H1 (cell line): ENCODE data around the gene SARS2. TPM values are rescaled to one million over a fixed set of nuclear protein-coding genes. Genes with fewer than 3 reads are reported as not detected.

Experiments
- CTCF ChIA-PET: fragments of 300-600 bp; sonication (Branson Sonifier 250); formaldehyde crosslinking; loops from one replicate; lab custom pipeline; 2021; ENCODE audit not compliant: partially characterized antibody; lab: Charles Lee
- POLR2A ChIA-PET: fragments of 300-600 bp; sonication (Branson Sonifier 250); formaldehyde crosslinking; loops from one replicate; lab custom pipeline; 2021; ENCODE audit warnings: inconsistent platforms; ENCODE audit not compliant: partially characterized antibody; lab: Charles Lee
- DNase-seq, 2 experiments: peaks; one replicate each; pipeline versions ENCODE4 v3.0.0 to v3.0.0-alpha.2; 2010 to 2022; ENCODE audit warnings: low spot score in 2 of 2, low read depth in 1 of 2, mixed read lengths in 1 of 2
- FAIRE-seq: peaks from 2 replicates; lab custom pipeline; 2011; peaks lifted over from hg19 to GRCh38; lab: Jason Lieb, UNC
- H2AFZ ChIP-seq: 2 replicates; pipeline ENCODE4 v1.8.1; 2012; ENCODE audit warnings: low read length, inconsistent platforms
- H2AK5ac ChIP-seq: 2 replicates; pipeline ENCODE4 v1.6.1; 2013; ENCODE audit warnings: low read depth, low read length
- H2BK120ac ChIP-seq: replicated peaks from 2 replicates; pipeline ENCODE3; 2013; ENCODE audit warnings: low read depth, low read length, inconsistent platforms
- H2BK12ac ChIP-seq: 2 replicates; pipeline ENCODE4 v1.6.1; 2013; ENCODE audit warnings: low read depth, low read length
- H2BK15ac ChIP-seq: 2 replicates; pipeline ENCODE4 v1.6.1; 2013; ENCODE audit warnings: low read length
- H2BK20ac ChIP-seq: 2 replicates; pipeline ENCODE4 v1.6.1; 2013; ENCODE audit warnings: low read length
- H2BK5ac ChIP-seq: 2 replicates; pipeline ENCODE4 v1.6.1; 2013; ENCODE audit warnings: low read depth, low read length
- H3K14ac ChIP-seq: 2 replicates; pipeline ENCODE4 v1.6.1; 2013; ENCODE audit warnings: inconsistent platforms; ENCODE audit not compliant: insufficient read length
- H3K18ac ChIP-seq: 2 replicates; pipeline ENCODE4 v1.6.1; 2013; ENCODE audit warnings: low read length; ENCODE audit errors: extremely low read depth
- H3K23ac ChIP-seq: 2 replicates; pipeline ENCODE4 v1.6.1; 2013; ENCODE audit warnings: inconsistent platforms; ENCODE audit not compliant: insufficient read length
- H3K23me2 ChIP-seq: 2 replicates; pipeline ENCODE4 v1.6.1; 2013; ENCODE audit warnings: low read depth, low read length
- H3K27ac ChIP-seq: 2 replicates; pipeline ENCODE4 v1.6.1; 2011; ENCODE audit warnings: low read depth, low read length, inconsistent platforms
- H3K27me3 ChIP-seq, 4 experiments: replicated peaks in 1 of 4; 1 replicate in 1 of 4; 2 replicates in 3 of 4; pipeline versions ENCODE4 v1.6.1 to v1.8.1; 2011 to 2013; ENCODE audit warnings: low read length in 3 of 4, mild to moderate bottlenecking in 3 of 4, inconsistent platforms in 2 of 4, mixed read lengths in 2 of 4, moderate library complexity in 1 of 4; ENCODE audit not compliant: control insufficient read depth in 3 of 4, insufficient read depth in 3 of 4; ENCODE audit errors: extremely low read depth in 1 of 4
- H3K36me3 ChIP-seq, 4 experiments: 2 replicates each; pipeline versions ENCODE4 v1.6.1 to v1.8.1; 2011 to 2013; ENCODE audit warnings: mild to moderate bottlenecking in 4 of 4, low read length in 3 of 4, moderate library complexity in 2 of 4, control low read depth in 1 of 4, inconsistent platforms in 1 of 4; ENCODE audit not compliant: insufficient read depth in 4 of 4, control insufficient read depth in 2 of 4
- H3K4ac ChIP-seq: replicated peaks from 2 replicates; pipeline ENCODE3; 2013; ENCODE audit warnings: low read length, low read depth, mixed read lengths, inconsistent platforms; ENCODE audit not compliant: insufficient read length
- H3K4me1 ChIP-seq, 4 experiments: replicated peaks in 1 of 4; 1 replicate in 1 of 4; 2 replicates in 3 of 4; pipeline versions ENCODE4 v1.6.1 to v1.8.1; 2011 to 2013; ENCODE audit warnings: low read length in 3 of 4, inconsistent platforms in 2 of 4, mixed read lengths in 1 of 4; ENCODE audit not compliant: insufficient read depth in 4 of 4, control insufficient read depth in 3 of 4
- H3K4me2 ChIP-seq, 2 experiments: 2 replicates each; pipeline versions ENCODE4 v1.6.1 to v1.8.1; 2011 to 2013; ENCODE audit warnings: low read depth in 2 of 2, low read length in 2 of 2, control low read depth in 1 of 2, inconsistent platforms in 1 of 2, mild to moderate bottlenecking in 1 of 2; ENCODE audit not compliant: insufficient read depth in 1 of 2
- H3K4me3 ChIP-seq, 4 experiments: fragments of 200-600, 300-600 bp in 1 of 4; sonication (generic), shearing (Covaris generic), sonication (Bioruptor Twin) in 1 of 4; 2 replicates each; pipeline versions ENCODE4 v1.5.1 to v1.8.1; 2011 to 2016; ENCODE audit warnings: low read length in 4 of 4, low read depth in 3 of 4, control low read depth in 2 of 4, inconsistent platforms in 2 of 4, mild to moderate bottlenecking in 2 of 4, mixed read lengths in 1 of 4, moderate library complexity in 1 of 4; ENCODE audit not compliant: insufficient read depth in 2 of 4; ENCODE audit errors: extremely low read depth in 1 of 4
- H3K56ac ChIP-seq: replicated peaks from 2 replicates; pipeline ENCODE3; 2013; ENCODE audit warnings: low read depth, mild to moderate bottlenecking, mixed read lengths, low read length, inconsistent platforms; ENCODE audit not compliant: insufficient read length
- H3K79me1 ChIP-seq: 2 replicates; pipeline ENCODE4 v1.6.1; 2013; ENCODE audit warnings: low read depth, low read length, control low read depth
- H3K79me2 ChIP-seq, 2 experiments: 2 replicates each; pipeline versions ENCODE4 v1.6.1 to v1.8.1; 2012 to 2013; ENCODE audit warnings: low read length in 2 of 2, mild to moderate bottlenecking in 2 of 2, inconsistent platforms in 1 of 2; ENCODE audit not compliant: insufficient read depth in 2 of 2, control insufficient read depth in 1 of 2
- H3K9ac ChIP-seq, 4 experiments: replicated peaks in 1 of 4; 1 replicate in 1 of 4; 2 replicates in 3 of 4; pipeline versions ENCODE4 v1.6.1 to v1.8.1; 2011 to 2013; ENCODE audit warnings: low read depth in 3 of 4, low read length in 3 of 4, control low read depth in 2 of 4, mild to moderate bottlenecking in 2 of 4, moderate library complexity in 2 of 4, inconsistent platforms in 1 of 4; ENCODE audit errors: extremely low read depth in 1 of 4
- H3K9me3 ChIP-seq, 2 experiments: 2 replicates each; pipeline versions ENCODE4 v1.6.1 to v1.8.1; 2012 to 2013; ENCODE audit warnings: mild to moderate bottlenecking in 2 of 2, moderate library complexity in 2 of 2, control low read depth in 1 of 2, inconsistent platforms in 1 of 2, low read depth in 1 of 2, low read length in 1 of 2, mixed read lengths in 1 of 2; ENCODE audit not compliant: insufficient read depth in 2 of 2
- H4K20me1 ChIP-seq, 2 experiments: replicated peaks in 1 of 2; 2 replicates each; pipeline versions ENCODE3 to v1.8.1; 2011 to 2013; ENCODE audit warnings: inconsistent platforms in 2 of 2, low read length in 2 of 2, mild to moderate bottlenecking in 1 of 2; ENCODE audit not compliant: insufficient read depth in 2 of 2, control insufficient read depth in 1 of 2
- H4K5ac ChIP-seq: 2 replicates; pipeline ENCODE4 v1.6.1; 2013; ENCODE audit warnings: low read length, low read depth, mixed read lengths, inconsistent platforms; ENCODE audit not compliant: insufficient read length
- H4K8ac ChIP-seq: 2 replicates; pipeline ENCODE4 v1.8.0; 2013; ENCODE audit warnings: mild to moderate bottlenecking, moderate library complexity, low read length, inconsistent platforms; ENCODE audit not compliant: insufficient read depth; ENCODE audit errors: extremely low read depth
- H4K91ac ChIP-seq: replicated peaks from 2 replicates; pipeline ENCODE3; 2013; ENCODE audit warnings: low read length, mixed read lengths, inconsistent platforms; ENCODE audit not compliant: insufficient read length
- PHF8 ChIP-seq: fragments of 200-600 bp; sonication (generic); conservative IDR thresholded peaks from 2 replicates; pipeline ENCODE4 v1.7.1; 2012; ENCODE audit warnings: low read depth, mild to moderate bottlenecking, inconsistent platforms, low read length, moderate library complexity
- RAD21 ChIP-seq, 2 experiments: IDR thresholded peaks in 1 of 2; conservative IDR thresholded peaks in 1 of 2; 2 replicates each; pipeline ENCODE4 v1.6.1; 2011; ENCODE audit warnings: low read depth in 2 of 2, low read length in 2 of 2, improper control_type of control experiment in 1 of 2, inconsistent platforms in 1 of 2, mild to moderate bottlenecking in 1 of 2, moderate library complexity in 1 of 2
- RNF2 ChIP-seq: fragments of 200-900, 300-1000 bp; sonication (generic); IDR thresholded peaks from 2 replicates; pipeline ENCODE4 v1.7.1; 2016; ENCODE audit warnings: borderline replicate concordance, low read depth, mild to moderate bottlenecking, antibody characterized with exemption, low read length; ENCODE audit not compliant: poor library complexity, severe bottlenecking; ENCODE audit errors: missing control alignments
- WGBS, 2 experiments: shearing (Covaris generic) in 1 of 2; methylation state at CpG; one replicate each; pipeline versions ENCODE4 v1.1.6 to v1.1.7; 2013 to 2015; ENCODE audit warnings: low lambda C conversion rate in 2 of 2, mixed read lengths in 2 of 2, inconsistent platforms in 1 of 2, low coverage in 1 of 2, missing lambda C conversion rate in 1 of 2; ENCODE audit not compliant: insufficient replicate concordance in 2 of 2, insufficient coverage in 1 of 2, insufficient read length in 1 of 2; ENCODE audit errors: extremely low coverage in 1 of 2, missing lambda C conversion rate in 1 of 2; 5-methylcytosine and 5-hydroxymethylcytosine counted together
- polyA plus RNA-seq, 7 experiments: library from polyadenylated mRNA; depleted of rRNA in 3 of 7; stranded (reverse) in 5 of 7; unstranded in 2 of 7; fragments of >200 nt in 5 of 7; fragments of 200-250 nt in 2 of 7; gene quantifications; 1 replicate in 5 of 7; 2 replicates in 1 of 7; 4 replicates in 1 of 7; pipeline versions ENCODE4 v1.2.1 to v1.2.3, GENCODE V29; 2011 to 2013; ENCODE audit warnings: missing spikeins in 2 of 7, mixed read lengths in 2 of 7
- total RNA-seq: library from RNA; stranded (reverse); fragmentation: NEBNext Ultra II Directional; extraction: Animal tissue kit (Norgen Biotek cat#: 25700); gene quantifications from 2 replicates; pipeline ENCODE4 v1.2.1, GENCODE V29; 2021
- TF ChIP-seq, protein P1 (sequence below), 3 experiments: IDR thresholded peaks; 1 replicate in 2 of 3; 2 replicates in 1 of 3; pipeline versions ENCODE4 v1.5.1 to v1.6.1; 2011; ENCODE audit warnings: low read length in 3 of 3, mild to moderate bottlenecking in 3 of 3, inconsistent platforms in 2 of 3, low read depth in 1 of 3, moderate library complexity in 1 of 3; ENCODE audit not compliant: insufficient read depth in 1 of 3; ENCODE audit errors: control extremely low read depth in 1 of 3

Gene SARS2
- total and polyA plus RNA-seq, 2 of the 8 experiments (the other 6 are each of a cell fraction or from before 2014, with no cell fraction given) = 68.0 to 102 TPM

DNA sequence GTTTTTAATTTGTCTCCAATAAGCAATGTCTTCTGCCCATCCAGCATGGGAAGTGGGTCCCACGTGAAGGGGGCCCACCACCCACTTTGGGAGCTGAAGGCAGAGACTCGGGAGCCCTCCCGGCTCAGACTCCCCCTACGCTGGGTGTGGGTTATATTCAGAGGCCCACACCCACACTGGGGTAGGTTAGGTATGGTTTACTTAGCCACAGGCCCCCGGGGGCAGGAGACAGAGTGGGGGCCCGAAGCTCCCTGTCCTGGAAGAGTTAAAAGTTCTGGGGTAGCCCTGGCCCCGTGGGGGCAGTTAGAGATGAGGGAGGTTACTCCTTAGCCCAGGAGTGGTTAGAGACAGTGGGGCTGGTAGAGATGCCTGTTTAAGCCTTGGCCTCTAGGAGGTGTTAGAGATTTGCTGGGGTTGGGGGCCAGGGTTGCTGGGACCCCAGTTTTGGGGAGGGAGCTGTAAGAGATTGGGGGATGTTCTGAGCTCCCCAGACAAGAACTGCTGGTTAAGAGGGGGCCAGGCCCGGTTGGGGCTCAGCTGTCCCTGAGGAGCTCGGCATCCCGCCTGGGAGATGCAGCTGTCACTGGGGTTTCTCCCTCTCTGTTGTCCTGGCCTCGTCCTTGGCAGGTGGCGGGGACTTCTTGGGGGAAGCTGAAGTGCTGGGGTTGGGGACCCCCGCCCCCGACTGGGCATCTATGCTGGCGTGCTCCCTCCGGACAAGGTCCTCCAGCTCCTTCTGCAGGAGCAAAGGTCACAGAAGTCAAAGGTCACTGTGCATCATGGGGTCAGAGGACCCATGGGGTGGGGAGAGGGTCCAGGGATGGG is 51.8 kb downstream of the SARS2 start:
- CTCF ChIA-PET = interaction anchor here (0.5 to 7.0 kb wide), 10 partner anchors 9 to 309 kb away, joined by 3 to 97 read pairs (median 4); no protein-coding TSS in a partner anchor
- H3K4me2 ChIP-seq = no peak overlapping the region; a peak in 1 of 4 replicates

More for the DNA sequence above, 51.8 kb downstream of the SARS2 start:
- Histone ChIP-seq H3K18ac (no peak overlapping the region), H3K79me2 (no peaks in the 10 kb centered on the region), H3K14ac (no peak overlapping the region), H2BK120ac (no peak overlapping the region), H3K79me1 (no peaks in the 10 kb centered on the region), H3K23me2 (no peaks in the 10 kb centered on the region), H4K5ac (no peak overlapping the region), H4K91ac (no peak overlapping the region), H2BK12ac (no peak overlapping the region), H3K36me3 (no peaks in the 10 kb centered on the region), H2BK15ac (no peak overlapping the region), H2AK5ac (peak overlapping the region; percentile 53; the same call in 1 of the 2 replicates), H3K27ac (no peak overlapping the region), H4K20me1 (no peaks in the 10 kb centered on the region), H3K4ac (no peak overlapping the region), H2AFZ (no peak overlapping the region), H4K8ac (peak overlapping the region; percentile 72; the same call in 1 of the 2 replicates), H3K9me3 (no peaks in the 10 kb centered on the region), H2BK20ac (no peak overlapping the region), H3K23ac (no peak overlapping the region), H3K56ac (no peak overlapping the region), H3K4me3 (no peak overlapping the region), H2BK5ac (no peak overlapping the region), H3K27me3 (no peaks in the 10 kb centered on the region), H3K9ac (no peak overlapping the region), H3K4me1 (peaks cover 0 to 8% (median 3%) of the 10 kb centered on the region in 4 experiments; a peak in 6 of 7 replicates)
- FAIRE-seq = no peak
- TF ChIP-seq RAD21 (IDR thresholded peaks at IDR 0.05 in 1 of 2, conservative IDR thresholded peaks at IDR 0.05 in 1 of 2; ENCODE audit: low read depth in 2 of 2, low read length in 2 of 2) = peak in 1 of 2 experiments; percentile 29; a peak in 2 of 4 replicates
- TF ChIP-seq, protein P1, sequence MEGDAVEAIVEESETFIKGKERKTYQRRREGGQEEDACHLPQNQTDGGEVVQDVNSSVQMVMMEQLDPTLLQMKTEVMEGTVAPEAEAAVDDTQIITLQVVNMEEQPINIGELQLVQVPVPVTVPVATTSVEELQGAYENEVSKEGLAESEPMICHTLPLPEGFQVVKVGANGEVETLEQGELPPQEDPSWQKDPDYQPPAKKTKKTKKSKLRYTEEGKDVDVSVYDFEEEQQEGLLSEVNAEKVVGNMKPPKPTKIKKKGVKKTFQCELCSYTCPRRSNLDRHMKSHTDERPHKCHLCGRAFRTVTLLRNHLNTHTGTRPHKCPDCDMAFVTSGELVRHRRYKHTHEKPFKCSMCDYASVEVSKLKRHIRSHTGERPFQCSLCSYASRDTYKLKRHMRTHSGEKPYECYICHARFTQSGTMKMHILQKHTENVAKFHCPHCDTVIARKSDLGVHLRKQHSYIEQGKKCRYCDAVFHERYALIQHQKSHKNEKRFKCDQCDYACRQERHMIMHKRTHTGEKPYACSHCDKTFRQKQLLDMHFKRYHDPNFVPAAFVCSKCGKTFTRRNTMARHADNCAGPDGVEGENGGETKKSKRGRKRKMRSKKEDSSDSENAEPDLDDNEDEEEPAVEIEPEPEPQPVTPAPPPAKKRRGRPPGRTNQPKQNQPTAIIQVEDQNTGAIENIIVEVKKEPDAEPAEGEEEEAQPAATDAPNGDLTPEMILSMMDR (IDR thresholded peaks at IDR 0.05; ENCODE audit: control extremely low read depth in 1 of 3, insufficient read depth in 1 of 3, low read depth in 1 of 3, low read length in 3 of 3) = peak in 2 of 3 experiments; percentile 19 to 28; a peak in 2 of 4 replicates
- no peak for TF ChIP-seq RNF2
- TF ChIP-seq PHF8 = no peak
- no peak for DNase-seq
- POLR2A ChIA-PET = interaction anchor here (0.6 to 6.1 kb wide), 10 partner anchors 9 to 48 kb away, joined by 3 to 35 read pairs (median 4); no protein-coding TSS in a partner anchor
- WGBS, 2 experiments = 88% methylated on average over 16 of the region's 16 CpGs; no CpG with 5 or more reads in 1 of the 2 experiments
